SK-N-SH treated with all-trans-retinoic acid at 6 μM for 48 hours (cell line): ENCODE measurements around the gene MRPL46.

Experiments
- ATAC-seq: fragments of 200-7000 bp; cut with Tn5 transposase; 3 replicates; pipeline ENCODE4 v1.9.1; 2020; ENCODE audit warnings: mild to moderate bottlenecking, moderate library complexity
- ARNTL ChIP-seq: fragments of 450-650 bp; formaldehyde crosslinking; IDR thresholded peaks from 2 replicates; pipeline ENCODE4 v1.5.0; 2020; ENCODE audit warnings: low read depth, mild to moderate bottlenecking, moderate library complexity, borderline replicate concordance
- BACH2 ChIP-seq: fragments of 250-450 bp; sonication (Bioruptor Pico); IDR thresholded peaks from 2 replicates; pipeline ENCODE4 v1.9.0; 2021; ENCODE audit warnings: mild to moderate bottlenecking, borderline replicate concordance
- CSDC2 ChIP-seq: fragments of 250-450 bp; sonication (Bioruptor Pico); IDR thresholded peaks from 2 replicates; pipeline ENCODE4 v1.5.0; 2020; ENCODE audit warnings: mild to moderate bottlenecking, moderate library complexity
- ESRRG ChIP-seq: fragments of 250-450 bp; sonication (Bioruptor Pico); IDR thresholded peaks from 2 replicates; pipeline ENCODE4 v1.6.1; 2021; ENCODE audit warnings: mild to moderate bottlenecking
- GLIS3 ChIP-seq: fragments of 250-450 bp; sonication (Bioruptor Pico); IDR thresholded peaks from 2 replicates; pipeline ENCODE4 v1.5.0; 2020; ENCODE audit warnings: mild to moderate bottlenecking, moderate library complexity
- ISL1 ChIP-seq: fragments of 250-450 bp; sonication (Bioruptor Pico); IDR thresholded peaks from 2 replicates; pipeline ENCODE4 v2.1.2; 2022; ENCODE audit warnings: mild to moderate bottlenecking, moderate library complexity
- OSR1 ChIP-seq: fragments of 250-450 bp; sonication (Bioruptor Pico); IDR thresholded peaks from 2 replicates; pipeline ENCODE4 v1.8.0; 2022; ENCODE audit warnings: moderate library complexity, mild to moderate bottlenecking, inconsistent platforms
- PPARA ChIP-seq: fragments of 250-450 bp; sonication (Bioruptor Pico); IDR thresholded peaks from 2 replicates; pipeline ENCODE4 v1.5.0; 2020; ENCODE audit warnings: mild to moderate bottlenecking, borderline replicate concordance
- RARB ChIP-seq: fragments of 250-450 bp; sonication (Bioruptor Pico); IDR thresholded peaks from 2 replicates; pipeline ENCODE4 v1.8.0; 2021; ENCODE audit warnings: mild to moderate bottlenecking, moderate library complexity
- SNAI2 ChIP-seq: fragments of 250-450 bp; sonication (Bioruptor Pico); IDR thresholded peaks from 2 replicates; pipeline ENCODE4 v1.5.0; 2020; ENCODE audit warnings: mild to moderate bottlenecking, moderate library complexity
- TCF4 ChIP-seq: fragments of 250-450 bp; sonication (Bioruptor Pico); IDR thresholded peaks from 2 replicates; pipeline ENCODE4 v1.8.0; 2021; ENCODE audit warnings: mild to moderate bottlenecking, moderate library complexity, borderline replicate concordance
- ZC3H10 ChIP-seq: fragments of 250-450 bp; sonication (Bioruptor Pico); IDR thresholded peaks from 2 replicates; pipeline ENCODE4 v1.5.1; 2021; ENCODE audit warnings: mild to moderate bottlenecking, moderate library complexity
- ZFP3 ChIP-seq: fragments of 250-450 bp; sonication (Bioruptor Pico); IDR thresholded peaks from 2 replicates; pipeline ENCODE4 v1.5.0; 2020; ENCODE audit warnings: mild to moderate bottlenecking, moderate library complexity
- ZFP30 ChIP-seq: fragments of 450-650 bp; formaldehyde crosslinking; IDR thresholded peaks from 2 replicates; pipeline ENCODE4 v1.5.0; 2022; ENCODE audit warnings: mild to moderate bottlenecking, moderate library complexity
- ZNF565 ChIP-seq: fragments of 450-650 bp; formaldehyde crosslinking; conservative IDR thresholded peaks from 2 replicates; pipeline ENCODE4 v1.5.0; 2020; ENCODE audit warnings: low read depth, mild to moderate bottlenecking, moderate library complexity
- ZNF70 ChIP-seq: fragments of 450-650 bp; formaldehyde crosslinking; IDR thresholded peaks from 2 replicates; pipeline ENCODE4 v1.5.0; 2020; ENCODE audit warnings: mild to moderate bottlenecking, moderate library complexity
- TF ChIP-seq, protein P1 (sequence below): fragments of 250-450 bp; sonication (Bioruptor Pico); IDR thresholded peaks from 2 replicates; pipeline ENCODE4 v1.5.0; 2020; ENCODE audit warnings: mild to moderate bottlenecking, moderate library complexity
- TF ChIP-seq, protein P2 (sequence below): fragments of 250-450 bp; sonication (Bioruptor Pico); IDR thresholded peaks from 2 replicates; pipeline ENCODE4 v1.8.0; 2021; ENCODE audit warnings: low read depth, mild to moderate bottlenecking, moderate library complexity, borderline replicate concordance
- TF ChIP-seq, protein P3 (sequence below): fragments of 250-450 bp; sonication (Bioruptor Pico); IDR thresholded peaks from 2 replicates; pipeline ENCODE4 v1.5.1; 2021; ENCODE audit warnings: mild to moderate bottlenecking, moderate library complexity
- TF ChIP-seq, protein P4 (sequence below): fragments of 250-450 bp; sonication (Bioruptor Pico); IDR thresholded peaks from 2 replicates; pipeline ENCODE4 v1.8.0; 2020; ENCODE audit warnings: mild to moderate bottlenecking, moderate library complexity, borderline replicate concordance
- TF ChIP-seq, protein P5 (sequence below): fragments of 250-450 bp; sonication (Bioruptor Pico); IDR thresholded peaks from 2 replicates; pipeline ENCODE4 v1.5.1; 2020; ENCODE audit warnings: low read depth, mild to moderate bottlenecking, moderate library complexity

MRPL46 gene

DNA sequence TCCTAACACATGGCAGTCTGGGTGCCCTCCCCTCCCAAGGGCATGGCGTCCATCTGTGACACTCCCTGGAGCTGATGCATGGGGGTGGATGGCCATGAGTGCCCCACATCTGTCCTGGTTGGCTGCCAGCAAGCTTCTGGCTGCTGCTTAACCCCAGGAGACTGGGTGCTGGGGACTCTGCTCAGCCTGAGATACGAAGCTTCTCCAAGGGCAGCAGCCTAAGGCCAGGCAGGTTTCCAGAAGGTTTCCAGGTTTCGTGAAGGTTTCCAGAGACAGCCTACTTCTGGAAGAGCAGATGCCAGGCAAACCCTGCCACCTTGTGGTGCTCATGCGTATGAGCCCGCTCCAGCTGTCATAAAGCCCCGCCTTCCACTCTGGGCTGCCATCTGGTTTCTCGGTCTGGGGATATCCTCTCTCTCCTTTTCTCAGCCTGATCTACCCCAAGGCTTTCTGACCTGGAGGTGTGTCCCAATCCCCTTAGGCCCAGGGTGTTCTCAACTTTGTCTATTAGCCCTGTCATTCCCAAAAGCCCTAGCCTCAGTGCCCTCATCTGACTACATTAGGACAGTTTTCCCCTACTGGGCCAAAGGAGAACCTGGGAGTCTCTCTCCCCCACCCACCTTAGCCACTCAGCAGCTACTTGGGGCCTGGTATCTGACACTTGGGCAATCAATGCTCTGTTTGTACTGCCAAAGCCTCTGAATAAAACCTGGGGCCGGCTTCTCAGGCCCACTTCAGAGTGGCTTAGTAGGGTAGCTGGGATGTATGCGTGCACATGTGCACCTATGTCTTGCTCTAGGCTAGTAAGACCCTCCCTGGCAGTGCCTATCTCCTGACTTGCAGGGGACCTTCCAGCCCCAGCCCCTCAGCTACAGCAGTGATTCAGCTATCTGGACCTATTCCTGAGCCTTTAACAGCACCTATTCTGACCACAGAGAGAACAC lies 12.0 kb downstream of the MRPL46 start:
- TF ChIP-seq RARB (CRISPR knock-in tag) = no peak
- TF ChIP-seq TCF4 = peak; percentile 76; the same call in 1 of the 2 replicates
- ATAC-seq = peak; percentile 97

DNA sequence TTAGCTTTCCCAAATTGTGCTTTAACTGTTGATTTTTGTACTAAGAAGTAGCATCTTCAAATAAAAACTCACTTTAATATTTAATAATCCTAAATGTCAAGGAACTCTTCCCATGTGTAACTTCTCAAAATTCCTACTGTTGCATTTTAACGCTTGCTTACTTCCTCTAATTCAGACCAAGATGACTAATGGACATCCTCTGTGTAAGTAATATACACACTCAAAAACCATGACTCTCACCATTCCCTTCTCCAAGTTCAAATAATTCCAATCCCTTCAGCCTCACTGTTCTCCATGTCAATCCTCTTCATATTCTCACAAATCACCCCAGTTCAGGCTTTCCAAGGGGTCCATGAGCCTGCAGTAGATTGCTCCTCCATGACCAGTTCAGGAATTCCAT lies 13.0 kb downstream of the MRPL46 start:
- TF ChIP-seq, protein P1, sequence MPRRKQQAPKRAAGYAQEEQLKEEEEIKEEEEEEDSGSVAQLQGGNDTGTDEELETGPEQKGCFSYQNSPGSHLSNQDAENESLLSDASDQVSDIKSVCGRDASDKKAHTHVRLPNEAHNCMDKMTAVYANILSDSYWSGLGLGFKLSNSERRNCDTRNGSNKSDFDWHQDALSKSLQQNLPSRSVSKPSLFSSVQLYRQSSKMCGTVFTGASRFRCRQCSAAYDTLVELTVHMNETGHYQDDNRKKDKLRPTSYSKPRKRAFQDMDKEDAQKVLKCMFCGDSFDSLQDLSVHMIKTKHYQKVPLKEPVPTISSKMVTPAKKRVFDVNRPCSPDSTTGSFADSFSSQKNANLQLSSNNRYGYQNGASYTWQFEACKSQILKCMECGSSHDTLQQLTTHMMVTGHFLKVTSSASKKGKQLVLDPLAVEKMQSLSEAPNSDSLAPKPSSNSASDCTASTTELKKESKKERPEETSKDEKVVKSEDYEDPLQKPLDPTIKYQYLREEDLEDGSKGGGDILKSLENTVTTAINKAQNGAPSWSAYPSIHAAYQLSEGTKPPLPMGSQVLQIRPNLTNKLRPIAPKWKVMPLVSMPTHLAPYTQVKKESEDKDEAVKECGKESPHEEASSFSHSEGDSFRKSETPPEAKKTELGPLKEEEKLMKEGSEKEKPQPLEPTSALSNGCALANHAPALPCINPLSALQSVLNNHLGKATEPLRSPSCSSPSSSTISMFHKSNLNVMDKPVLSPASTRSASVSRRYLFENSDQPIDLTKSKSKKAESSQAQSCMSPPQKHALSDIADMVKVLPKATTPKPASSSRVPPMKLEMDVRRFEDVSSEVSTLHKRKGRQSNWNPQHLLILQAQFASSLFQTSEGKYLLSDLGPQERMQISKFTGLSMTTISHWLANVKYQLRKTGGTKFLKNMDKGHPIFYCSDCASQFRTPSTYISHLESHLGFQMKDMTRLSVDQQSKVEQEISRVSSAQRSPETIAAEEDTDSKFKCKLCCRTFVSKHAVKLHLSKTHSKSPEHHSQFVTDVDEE = no peak
- no peak for TF ChIP-seq PPARA (CRISPR knock-in tag)
- no peak for TF ChIP-seq OSR1 (CRISPR knock-in tag)
- no peak for TF ChIP-seq BACH2 (CRISPR knock-in tag)
- TF ChIP-seq, protein P2, sequence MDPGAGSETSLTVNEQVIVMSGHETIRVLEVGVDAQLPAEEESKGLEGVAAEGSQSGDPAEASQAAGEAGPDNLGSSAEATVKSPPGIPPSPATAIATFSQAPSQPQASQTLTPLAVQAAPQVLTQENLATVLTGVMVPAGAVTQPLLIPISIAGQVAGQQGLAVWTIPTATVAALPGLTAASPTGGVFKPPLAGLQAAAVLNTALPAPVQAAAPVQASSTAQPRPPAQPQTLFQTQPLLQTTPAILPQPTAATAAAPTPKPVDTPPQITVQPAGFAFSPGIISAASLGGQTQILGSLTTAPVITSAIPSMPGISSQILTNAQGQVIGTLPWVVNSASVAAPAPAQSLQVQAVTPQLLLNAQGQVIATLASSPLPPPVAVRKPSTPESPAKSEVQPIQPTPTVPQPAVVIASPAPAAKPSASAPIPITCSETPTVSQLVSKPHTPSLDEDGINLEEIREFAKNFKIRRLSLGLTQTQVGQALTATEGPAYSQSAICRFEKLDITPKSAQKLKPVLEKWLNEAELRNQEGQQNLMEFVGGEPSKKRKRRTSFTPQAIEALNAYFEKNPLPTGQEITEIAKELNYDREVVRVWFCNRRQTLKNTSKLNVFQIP (CRISPR knock-in tag) = no peak
- TF ChIP-seq, protein P3, sequence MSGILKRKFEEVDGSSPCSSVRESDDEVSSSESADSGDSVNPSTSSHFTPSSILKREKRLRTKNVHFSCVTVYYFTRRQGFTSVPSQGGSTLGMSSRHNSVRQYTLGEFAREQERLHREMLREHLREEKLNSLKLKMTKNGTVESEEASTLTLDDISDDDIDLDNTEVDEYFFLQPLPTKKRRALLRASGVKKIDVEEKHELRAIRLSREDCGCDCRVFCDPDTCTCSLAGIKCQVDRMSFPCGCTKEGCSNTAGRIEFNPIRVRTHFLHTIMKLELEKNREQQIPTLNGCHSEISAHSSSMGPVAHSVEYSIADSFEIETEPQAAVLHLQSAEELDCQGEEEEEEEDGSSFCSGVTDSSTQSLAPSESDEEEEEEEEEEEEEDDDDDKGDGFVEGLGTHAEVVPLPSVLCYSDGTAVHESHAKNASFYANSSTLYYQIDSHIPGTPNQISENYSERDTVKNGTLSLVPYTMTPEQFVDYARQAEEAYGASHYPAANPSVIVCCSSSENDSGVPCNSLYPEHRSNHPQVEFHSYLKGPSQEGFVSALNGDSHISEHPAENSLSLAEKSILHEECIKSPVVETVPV (CRISPR knock-in tag) = no peak
- no peak for TF ChIP-seq CSDC2 (CRISPR knock-in tag)
- no peak for TF ChIP-seq ZNF70
- TF ChIP-seq TCF4 = no peak
- no peak for TF ChIP-seq ZFP3 (CRISPR knock-in tag)
- TF ChIP-seq, all 23 proteins: peak for 0

DNA sequence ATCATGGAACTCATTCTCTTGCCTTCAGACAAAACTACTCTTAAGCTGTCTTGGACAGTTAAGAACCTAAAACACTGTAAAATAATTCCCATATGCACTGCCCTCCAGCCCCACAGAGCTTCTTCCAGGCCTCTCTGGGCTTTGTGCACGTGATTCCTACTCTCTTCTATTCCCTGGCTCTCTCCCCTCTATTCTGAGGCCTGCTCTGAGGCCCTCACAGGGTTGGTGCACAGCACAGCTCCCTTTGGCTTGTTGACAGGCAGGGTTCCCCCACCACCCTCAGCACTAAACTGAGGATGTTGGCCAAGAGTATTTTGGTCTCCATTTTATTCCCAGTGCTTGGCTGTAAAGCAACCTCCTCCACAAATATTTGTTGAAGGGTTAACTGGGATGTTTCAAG lies 13.5 kb downstream of the MRPL46 start:
- ATAC-seq = no peak
- TF ChIP-seq ISL1 (CRISPR knock-in tag) (no peak), CSDC2 (CRISPR knock-in tag) (no peak), ESRRG (CRISPR knock-in tag) (no peak)

More for the DNA sequence above, 13.0 kb downstream of the MRPL46 start:
- ATAC-seq = no peak

DNA sequence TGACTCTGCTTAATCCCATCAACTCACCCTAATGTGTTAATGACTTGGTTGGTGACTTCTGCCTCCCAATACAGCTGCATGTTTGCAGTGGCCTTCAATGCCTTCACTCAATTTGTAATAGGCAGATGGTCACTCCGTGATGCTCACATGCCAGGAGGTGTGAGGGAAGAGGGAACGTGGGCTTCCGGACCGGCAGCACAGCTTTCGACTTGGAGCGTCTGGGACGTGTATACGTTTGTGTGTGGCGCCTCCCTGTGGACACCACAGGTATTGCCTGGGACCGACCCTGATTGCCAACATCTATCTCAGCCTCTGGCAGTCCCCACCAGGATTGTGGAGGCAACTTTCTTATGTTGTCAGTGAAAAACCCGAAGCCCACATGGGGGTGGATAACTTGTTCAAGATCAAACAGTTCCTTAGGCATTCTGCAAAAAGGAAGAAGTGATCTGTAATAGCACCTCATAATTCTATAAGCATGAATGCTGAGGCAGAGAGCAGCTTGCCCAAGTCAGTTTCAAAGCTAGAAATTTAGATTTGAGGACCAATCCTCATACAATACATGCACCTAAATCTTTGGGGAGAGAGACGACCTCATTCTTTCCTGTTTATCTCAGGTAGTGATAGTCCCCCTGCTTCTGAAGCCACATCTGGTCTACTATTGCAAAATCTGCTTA lies 16.9 kb downstream of the MRPL46 start:
- ATAC-seq = peak; percentile 78
- no peak for TF ChIP-seq TCF4
- TF ChIP-seq ZFP30 = no peak
- TF ChIP-seq ZC3H10 (CRISPR knock-in tag) = no peak
- TF ChIP-seq OSR1 (CRISPR knock-in tag) = no peak
- no peak for TF ChIP-seq BACH2 (CRISPR knock-in tag)
- no peak for TF ChIP-seq GLIS3
- TF ChIP-seq ZNF70 = no peak
- no peak for TF ChIP-seq ISL1 (CRISPR knock-in tag)
- TF ChIP-seq ARNTL = no peak
- no peak for TF ChIP-seq SNAI2
- no peak for TF ChIP-seq ZNF565 (CRISPR knock-in tag)
- TF ChIP-seq, protein P4, sequence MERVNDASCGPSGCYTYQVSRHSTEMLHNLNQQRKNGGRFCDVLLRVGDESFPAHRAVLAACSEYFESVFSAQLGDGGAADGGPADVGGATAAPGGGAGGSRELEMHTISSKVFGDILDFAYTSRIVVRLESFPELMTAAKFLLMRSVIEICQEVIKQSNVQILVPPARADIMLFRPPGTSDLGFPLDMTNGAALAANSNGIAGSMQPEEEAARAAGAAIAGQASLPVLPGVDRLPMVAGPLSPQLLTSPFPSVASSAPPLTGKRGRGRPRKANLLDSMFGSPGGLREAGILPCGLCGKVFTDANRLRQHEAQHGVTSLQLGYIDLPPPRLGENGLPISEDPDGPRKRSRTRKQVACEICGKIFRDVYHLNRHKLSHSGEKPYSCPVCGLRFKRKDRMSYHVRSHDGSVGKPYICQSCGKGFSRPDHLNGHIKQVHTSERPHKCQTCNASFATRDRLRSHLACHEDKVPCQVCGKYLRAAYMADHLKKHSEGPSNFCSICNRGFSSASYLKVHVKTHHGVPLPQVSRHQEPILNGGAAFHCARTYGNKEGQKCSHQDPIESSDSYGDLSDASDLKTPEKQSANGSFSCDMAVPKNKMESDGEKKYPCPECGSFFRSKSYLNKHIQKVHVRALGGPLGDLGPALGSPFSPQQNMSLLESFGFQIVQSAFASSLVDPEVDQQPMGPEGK (CRISPR knock-in tag) = no peak
- TF ChIP-seq, protein P3 (CRISPR knock-in tag) = no peak
- TF ChIP-seq, protein P5, sequence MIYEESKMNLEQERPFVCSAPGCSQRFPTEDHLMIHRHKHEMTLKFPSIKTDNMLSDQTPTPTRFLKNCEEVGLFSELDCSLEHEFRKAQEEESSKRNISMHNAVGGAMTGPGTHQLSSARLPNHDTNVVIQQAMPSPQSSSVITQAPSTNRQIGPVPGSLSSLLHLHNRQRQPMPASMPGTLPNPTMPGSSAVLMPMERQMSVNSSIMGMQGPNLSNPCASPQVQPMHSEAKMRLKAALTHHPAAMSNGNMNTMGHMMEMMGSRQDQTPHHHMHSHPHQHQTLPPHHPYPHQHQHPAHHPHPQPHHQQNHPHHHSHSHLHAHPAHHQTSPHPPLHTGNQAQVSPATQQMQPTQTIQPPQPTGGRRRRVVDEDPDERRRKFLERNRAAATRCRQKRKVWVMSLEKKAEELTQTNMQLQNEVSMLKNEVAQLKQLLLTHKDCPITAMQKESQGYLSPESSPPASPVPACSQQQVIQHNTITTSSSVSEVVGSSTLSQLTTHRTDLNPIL (CRISPR knock-in tag) = no peak
- no peak for TF ChIP-seq ZFP3 (CRISPR knock-in tag)
